ENCODE data around the gene LMOD3.

LMOD3 gene

DNA sequence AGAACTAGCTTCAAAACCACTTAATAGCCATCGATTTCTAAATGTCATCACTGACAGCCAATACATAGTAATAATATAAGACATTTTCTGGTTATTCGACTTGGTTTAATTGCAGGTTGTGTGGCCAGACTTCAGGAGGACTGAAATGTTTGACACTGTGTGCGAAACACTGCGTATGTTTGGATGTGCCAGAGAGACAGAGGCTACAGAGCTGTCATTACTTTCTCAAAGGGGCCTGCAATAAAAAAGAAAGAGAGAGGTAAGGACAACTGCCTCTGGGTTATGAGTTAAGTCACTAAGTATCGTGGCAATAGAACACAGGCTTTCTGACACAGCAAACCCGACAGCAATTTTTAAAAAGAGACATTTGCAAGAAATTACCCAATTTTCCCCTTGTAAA is 882 bp downstream of the LMOD3 start:
- no peak for DNase-seq

DNA sequence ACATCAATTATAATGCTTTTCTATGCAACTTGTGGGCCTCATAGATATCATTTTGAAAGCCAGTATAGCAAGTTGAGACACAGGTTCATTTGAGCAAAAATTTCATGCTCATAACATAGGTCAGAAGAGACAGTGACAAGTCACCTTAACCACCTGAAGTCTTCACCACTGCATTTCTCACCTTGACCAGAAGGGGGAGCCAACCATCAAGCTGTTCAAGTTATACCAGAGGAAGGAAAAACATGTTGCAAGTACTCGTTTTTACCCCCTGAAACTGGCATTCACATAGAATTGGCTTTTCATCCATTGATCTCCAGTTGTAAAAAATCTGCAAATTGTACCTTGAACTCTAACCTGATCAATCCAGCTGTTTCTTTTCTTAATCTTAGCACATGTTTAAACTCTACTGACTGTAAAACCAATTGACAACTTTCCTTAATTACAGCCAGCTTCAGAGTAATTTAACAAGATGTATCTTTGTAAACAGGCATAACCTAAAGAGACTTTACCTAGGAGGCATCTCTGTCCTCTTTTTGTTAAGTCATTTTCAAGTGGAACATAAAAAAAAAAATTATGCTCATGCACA is 1.4 kb downstream of the LMOD3 start:
- peak; percentile 41 for DNase-seq

DNA sequence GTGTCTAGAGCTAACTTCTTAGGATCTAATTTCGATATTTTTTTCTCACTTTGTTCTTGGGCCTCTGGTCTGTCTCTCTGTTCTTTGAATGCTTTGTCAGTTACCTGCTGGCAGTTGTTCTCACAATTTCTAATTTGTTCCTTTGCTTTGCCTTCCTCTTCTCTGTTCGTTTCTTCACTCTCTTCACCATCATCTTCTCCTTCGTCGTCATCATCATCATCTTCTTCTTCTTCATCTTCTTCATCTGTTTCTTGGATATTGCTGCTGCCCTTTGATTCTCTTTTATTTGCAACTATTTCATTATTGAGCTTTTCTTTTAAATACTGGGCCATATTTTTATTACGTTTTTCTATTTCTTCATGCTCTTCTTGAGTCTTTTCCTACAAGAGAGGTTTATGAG is 2.7 kb downstream of the LMOD3 start:
- no peak for DNase-seq

DNA sequence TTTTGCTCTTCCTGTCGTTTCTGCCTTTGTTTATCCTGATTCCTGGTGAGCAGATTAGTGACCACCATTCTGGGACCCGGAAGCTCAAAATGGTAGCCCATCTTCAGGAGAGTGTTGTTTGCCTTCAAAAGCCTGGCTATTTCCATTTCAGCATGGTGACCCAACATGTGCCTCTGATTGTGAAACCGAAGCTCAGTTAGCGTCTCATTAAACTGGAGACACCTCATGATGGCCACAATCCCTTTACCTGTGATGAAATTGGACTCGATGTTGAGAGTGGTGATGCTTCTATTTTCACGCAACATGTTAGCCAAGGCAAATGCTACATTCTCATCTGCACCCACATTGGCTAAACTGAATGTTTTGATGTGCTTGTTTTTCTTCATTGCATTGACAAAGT is 3.3 kb downstream of the LMOD3 start:
- no peak for DNase-seq

DNA sequence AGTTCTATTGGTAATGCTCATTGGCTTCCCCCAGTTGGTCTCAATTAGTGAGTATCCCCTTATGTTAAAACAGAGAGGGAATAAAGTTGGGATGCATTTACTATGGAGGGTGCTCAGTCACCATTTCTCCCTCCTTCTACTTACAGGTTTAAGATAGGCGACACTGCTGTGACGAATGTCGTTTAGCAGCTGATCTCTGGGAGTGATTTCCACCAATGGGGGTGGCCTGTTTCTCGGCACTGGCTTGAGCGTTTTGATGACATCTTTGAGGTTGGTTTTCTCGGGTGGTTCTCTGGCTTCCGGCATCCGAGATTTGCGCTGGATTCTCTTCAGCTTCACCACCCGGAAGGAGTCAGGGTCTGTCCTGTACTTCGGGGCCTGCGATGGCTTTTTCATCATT is 3.8 kb downstream of the LMOD3 start:
- no peak for DNase-seq

DNA sequence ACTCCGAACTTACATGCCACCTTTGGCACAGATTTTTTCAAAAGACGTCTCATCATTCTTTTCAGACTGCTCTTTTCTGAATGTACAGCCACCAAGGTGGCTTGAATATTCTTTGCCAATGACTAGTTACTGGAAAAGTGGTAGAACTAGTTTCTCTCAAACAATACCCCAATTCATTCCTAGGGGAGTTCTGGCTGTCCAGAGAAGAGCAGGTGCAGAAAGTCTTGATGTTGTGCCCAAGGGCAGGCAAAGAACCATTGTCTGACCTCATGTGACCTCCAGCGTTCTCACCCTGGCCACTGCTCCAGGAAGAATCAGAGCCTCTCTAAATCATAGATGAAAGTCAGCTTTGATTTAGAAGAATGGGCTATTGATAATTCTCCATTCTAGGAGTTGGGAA is 5.5 kb downstream of the LMOD3 start:
- no peak for DNase-seq

DNA sequence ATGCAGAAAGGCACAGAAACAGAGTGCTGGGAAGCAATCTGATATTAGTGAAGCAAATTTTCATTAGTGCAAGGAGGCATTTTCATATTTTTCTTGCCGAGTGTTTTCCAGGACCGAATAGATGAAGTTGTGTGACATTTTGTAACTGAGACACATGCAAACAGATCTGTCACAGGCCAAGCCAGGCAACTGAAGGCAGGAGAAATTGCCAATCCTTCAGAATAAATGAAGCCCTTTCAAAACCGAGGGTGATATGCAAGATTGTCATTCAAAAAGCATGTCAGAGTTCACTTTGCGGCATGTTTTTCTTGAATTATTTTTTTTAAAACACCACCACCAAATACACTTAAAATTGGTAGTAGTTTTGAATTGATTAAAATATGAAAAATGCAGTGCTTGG is 6.2 kb downstream of the LMOD3 start:
- DNase-seq = no peak

DNA sequence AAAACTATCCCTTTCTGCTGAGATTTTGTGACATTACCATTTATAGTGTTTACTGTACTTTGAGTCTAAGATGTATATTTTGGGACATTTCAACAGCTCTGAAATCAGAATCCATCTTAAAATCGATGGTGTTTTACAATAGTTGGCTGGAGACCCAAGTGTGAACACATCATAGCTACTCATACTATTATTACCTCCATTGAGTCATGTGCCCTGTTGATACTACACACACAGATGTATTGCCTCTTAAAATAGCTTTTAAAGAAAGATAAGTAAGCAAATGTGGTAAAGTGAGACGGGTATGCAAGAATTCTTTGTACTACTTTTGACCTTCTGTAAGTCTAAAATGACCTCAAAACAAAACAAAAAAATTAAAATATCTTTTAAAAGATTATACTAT is 6.7 kb downstream of the LMOD3 start:
- peak; percentile 83 for DNase-seq

DNA sequence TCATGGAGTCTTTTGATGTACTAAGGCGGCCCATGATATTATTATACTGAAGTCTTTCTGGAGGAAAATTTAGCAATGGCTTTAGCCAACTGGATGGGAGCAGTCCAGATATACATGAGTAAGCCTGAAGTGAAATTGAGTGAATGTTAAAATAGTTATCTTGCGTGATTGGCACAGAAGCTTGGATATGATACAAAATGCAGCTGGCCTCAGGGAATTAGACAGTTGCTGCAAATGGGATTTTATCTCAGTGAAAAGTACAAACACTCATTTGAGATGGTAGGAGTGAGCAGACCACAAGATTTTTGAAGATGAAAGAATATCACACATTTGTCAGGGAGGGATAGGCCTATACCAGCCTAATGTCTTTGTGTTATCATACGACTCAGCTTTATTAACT is 8.9 kb downstream of the LMOD3 start:
- no peak for DNase-seq

DNA sequence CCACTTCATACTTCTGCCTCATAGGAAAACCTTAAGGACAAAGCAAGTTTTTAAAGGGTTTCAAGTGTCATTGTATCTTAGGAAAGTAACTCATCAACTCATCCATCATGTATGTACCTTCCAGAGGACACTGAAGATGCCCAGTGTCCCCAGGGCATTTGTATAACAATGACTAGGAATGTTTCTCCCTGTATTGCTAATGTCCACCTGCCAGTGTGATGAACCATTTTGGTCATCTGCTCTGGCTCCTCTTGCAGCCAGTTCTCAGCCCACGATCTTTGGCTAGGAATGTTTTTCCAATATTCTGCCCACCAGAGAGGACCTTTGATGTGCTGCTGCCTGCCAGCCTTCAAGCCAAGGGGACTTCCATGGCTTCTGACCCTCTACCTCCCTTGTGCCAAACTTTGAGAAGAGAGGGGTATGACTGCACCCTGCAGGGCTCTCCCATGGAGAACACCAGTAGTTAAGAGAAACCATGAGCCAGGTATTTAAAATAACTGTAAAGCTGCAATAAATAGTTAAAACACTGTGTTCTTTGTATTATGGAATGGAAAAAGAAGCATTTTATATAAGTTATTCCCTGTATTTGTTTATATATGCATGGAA is 11.4 kb downstream of the LMOD3 start:
- no peak for DNase-seq

DNA sequence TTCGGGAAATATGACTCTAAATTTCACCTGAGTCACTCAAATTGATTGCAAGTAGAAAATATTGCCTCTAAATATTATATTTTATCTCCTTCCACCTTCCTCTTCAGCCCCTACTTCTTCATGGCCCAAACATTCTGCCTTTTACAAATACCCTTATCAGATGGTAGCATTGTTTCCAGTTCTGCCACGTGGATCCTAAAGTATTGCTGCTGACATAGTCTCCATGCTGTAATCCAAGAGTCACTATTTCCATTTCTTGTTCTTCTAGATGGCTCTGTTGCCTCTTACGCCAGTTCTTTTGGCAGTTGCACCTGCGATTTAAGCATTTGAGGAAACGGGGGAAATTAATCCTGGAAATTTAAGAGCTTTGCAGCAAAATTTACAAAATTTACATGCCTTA is 13.6 kb downstream of the LMOD3 start:
- no peak for DNase-seq

DNA sequence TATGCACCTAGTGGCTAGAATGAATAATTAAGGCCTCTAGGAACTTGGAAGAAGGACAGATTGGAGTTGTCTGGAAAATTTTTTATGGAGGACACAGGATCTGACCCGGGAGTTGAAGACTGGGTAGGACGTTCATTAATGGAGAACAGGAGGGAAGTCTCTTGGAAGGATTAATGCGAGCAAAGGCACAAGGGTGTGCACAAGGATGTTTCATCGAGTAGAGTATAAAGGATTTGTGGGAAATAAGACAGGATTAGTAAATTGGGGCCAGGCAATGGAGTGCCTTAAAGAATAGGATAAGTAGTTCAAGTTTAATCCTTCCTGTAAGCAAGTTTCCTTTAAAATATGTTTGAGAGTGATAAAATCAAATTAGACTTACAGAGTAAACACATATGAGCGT is 14.6 kb downstream of the LMOD3 start:
- DNase-seq = no peak

DNA sequence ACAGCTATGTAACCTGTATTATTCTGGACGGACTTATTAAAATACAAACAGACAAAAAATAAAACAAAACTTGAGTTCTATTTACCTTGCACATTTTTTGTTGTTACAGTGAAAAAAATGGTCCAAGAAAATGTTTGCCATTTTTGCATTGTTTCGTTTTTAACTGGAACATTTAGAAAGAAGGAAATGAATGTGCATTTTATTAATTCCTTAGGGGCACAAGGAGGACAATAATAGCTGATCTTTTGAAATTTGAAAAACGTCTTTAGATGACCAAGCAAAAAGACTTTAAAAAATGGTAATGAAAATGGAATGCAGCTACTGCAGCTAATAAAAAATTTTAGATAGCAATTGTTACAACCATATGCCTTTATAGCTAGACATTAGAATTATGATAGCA is 17.1 kb downstream of the LMOD3 start:
- no peak for DNase-seq

DNA sequence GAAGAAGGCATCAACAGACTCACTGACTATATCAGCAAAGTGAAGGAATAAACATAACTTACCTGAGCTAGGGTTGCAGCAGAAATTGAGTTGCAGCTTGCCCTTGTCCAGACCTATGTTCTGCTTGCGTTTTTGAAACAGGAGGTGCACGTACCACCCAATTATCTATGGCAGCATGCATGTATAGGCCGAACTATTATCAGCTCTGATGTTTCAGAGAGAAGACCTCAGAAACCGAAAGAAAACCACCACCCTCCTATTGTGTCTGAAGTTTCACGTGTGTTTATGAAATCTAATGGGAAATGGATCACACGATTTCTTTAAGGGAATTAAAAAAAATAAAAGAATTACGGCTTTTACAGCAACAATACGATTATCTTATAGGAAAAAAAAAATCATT is 17.8 kb downstream of the LMOD3 start:
- no peak for DNase-seq

DNA sequence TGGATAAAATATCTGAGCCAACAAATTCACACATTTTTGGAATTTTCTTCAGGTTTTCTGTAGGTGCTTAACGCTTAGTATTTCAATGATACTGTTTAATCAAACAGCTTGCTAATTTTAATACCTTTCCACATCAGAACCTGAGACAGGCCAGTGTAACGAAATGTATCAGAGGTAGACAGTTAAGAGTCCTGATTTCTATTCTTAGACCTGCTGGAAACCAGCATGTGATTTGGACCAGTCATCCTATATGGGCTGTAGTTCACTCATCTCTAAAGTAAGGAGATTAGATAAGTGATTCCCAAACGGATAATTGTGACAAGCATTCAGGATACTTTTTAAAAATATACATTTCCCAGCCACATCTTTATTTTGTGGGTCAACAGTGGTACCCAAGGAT is 19.3 kb downstream of the LMOD3 start:
- no peak for DNase-seq

DNA sequence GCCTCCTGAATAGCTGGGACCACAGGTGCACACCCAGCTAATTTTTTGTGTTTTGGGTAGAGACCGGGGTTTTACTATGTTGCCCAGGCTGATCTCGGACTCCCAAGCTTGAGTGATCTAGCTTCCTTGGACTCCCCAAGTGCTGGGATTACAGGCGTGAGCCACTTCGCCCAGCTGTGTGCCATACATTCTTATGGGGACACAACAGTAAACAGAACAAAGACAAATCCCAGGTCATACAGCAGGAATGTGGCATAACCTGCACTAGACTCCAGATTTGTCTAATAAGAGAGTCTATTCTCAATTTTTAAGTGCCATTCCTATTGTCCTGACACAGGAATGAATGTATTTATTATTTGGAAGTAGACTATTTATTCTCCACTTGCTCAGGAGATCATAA is 20.0 kb downstream of the LMOD3 start:
- no peak for DNase-seq

DNA sequence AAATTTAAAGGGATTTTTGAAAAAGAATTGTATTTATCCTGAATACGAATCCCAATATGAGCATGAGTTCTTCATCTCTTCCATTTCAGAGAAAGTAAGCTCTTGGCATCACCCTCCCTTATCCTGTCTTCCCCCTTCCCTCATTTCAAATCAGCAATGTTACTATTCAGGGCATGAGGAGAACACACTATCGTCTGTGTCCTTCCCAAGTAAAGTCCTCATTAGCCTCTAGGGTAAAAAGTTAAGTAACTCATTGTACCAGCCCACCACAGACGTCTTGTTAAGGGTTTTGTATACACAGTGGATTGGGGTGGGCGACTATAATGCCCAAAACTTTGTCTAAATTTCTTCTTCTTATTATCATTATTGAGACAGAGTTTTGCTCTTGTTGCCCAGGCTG is 22.8 kb downstream of the LMOD3 start:
- DNase-seq = no peak

DNA sequence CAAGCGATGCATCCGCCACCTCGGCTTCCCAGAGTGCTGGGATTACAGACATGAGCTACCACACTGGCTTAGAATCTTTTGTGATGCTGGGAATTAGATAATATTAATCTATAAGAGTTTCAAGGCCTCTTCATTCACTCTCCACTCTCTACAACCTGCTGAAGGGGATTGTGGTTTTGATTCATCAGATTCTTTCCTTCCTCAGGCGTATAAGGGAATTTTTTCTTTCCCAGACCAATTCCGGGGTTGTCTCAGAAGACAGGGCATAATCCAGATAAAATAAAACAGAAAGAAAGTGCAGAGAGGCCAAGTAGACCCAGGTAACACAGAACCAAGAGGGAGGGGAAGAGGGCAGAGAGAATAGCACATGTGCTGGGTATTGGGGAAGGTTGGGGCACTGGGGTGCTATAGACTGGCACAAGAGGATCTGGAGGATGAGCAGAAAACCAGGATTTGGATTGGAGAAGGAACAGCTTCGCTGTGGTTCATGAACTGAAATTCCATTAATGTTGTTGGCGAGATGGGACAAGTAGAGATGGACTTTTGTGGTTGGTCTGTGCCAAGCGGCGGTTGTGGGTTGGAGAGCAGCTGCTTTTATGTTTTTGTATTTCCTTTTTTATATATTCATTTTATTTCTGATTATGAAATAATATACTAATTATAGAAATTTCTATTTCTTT is 24.8 kb downstream of the LMOD3 start:
- no peak for DNase-seq

DNA sequence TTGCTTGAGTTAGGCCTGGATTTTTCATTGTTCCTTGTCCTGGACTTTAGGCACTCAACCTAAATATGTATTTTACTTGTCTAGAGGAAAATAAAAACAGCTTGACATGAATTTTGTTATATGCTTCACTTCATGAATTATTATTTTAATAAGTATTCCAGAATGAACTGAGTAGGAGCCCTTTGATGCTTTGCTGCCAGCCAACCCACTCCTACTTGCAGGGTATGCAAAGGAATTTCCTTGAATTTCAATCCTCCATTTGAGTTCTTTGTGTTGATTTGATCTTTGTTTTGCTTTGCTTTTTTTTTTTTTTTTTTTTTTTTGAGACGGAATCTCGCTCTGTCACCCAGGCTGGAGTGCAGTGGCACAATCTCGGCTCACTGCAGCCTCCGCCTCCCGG is 26.1 kb downstream of the LMOD3 start:
- no peak for DNase-seq

DNA sequence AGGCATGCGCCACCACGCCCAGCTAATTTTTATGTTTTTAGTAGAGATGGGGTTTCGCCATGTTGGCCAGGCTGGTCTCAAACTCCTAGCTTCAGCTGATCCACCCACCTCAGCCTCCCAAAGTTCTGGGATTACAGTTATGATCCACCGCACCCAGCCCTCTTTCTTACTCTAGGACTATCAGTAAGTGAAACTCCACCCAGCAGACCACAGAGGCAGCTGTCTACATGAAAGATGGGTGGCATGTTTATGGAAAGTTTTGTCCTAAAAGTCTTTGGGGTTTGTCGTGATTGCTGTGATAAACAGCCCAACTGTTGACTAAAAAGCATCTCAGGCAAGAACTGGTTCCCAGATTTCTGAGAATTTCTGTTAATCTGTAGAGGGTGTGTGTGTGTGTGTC is 26.8 kb downstream of the LMOD3 start:
- DNase-seq = no peak

DNA sequence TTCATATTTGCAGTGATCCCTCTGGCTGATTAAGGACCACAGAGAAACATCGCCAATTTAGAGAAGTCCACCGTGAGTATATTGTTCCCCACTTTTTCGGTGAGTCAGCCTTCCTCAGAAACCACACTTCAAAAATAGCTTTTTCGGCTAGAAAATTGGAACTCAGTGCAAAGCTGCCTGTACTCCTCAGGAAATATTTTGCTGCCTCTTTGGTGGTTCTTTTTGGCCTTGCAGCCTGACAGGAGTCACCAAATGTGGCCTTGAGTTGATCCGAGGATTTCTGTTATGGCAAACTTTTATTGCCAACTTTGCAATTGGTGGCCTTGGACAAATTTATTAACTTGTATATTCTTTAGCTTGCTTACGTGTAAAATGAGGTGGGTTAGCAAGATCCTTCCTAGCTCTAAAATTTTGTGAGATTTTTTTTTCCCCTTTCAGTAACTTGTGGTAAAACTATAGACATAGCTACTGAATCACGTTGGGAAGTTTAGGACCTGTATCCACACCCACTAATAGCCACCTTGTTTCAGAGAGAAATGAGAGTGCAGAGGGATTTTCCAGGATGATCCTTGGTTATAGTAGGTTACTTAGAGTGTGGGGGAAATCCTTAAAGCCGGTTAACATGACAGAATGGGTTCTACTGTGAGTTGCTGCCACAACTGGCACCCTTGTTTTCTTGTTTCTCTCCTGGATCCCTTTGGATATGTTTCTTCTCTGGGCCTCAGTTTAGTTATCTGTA is 27.8 kb downstream of the LMOD3 start:
- DNase-seq = peak; percentile 57

DNA sequence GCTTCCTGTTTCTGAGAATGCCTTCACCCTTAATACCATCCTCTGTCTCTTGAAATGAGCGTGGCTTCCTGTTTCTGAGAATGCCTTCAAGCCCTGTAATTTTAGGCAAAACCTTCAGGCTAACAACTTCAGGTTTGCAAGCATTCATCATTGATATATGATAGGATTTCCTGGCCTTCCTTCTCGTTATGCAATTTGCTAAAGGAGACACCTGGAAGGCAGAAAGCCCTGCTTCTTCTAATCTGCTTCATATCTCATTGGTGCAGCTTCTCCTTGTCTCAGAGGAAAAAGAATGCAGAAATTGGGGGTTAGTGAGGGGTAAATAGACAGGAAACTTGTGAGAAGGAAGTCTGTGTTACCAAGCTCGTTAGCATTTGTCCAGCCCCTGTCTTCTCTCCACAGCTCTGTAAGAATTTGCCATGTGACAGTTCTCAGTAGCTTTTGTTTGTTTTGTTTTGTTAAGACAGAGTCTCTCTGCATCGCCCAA is 30.3 kb downstream of the LMOD3 start:
- no peak for DNase-seq

DNA sequence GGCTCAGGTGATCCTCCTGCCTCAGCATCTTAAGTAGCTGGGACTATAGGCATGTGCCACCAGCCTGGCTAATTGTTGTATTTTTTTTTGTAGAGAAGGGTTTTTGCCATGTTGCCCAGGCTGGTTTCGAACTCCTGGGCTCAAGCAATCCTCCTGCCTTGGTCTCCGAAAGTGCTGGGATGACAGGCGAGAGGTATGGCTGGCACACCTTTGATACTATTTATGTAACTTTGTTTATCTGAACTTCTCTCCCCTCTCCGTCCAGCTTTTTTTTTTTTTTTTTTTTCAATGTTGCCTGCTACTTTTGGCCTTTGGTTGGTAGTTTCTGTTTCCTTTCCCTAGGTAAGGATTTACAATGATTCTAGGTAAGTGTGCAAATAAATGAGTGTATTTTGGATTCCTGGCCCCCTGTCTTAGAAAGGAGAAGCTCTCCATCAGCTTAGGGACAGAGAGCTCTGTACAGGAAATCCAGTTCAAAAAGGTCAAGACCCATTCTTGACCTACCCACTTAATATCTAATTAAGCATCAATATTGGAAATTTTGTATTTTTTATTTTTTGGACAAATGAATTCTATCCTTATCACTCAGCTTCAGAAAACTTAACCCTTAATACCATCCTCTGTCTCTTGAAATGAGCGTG is 30.9 kb downstream of the LMOD3 start:
- no peak for DNase-seq

DNA sequence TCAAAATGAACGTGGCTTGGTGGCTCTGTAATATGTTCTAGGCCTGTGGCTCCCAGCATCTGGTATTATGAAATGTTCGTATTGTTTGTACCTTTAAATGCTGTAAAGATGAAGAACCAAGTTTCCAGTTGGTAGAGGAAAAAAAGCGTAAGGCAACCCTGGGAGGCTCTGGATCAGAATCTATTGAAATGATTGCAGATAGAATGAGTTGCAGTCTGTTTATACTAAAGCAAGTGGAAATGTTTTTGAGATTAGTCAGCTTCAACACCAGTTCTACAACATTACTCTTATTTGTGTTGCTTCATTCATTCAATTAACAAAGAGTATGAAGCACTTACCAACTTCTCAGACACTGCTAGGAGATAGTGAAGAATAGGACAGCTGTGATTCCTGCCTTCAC is 32.4 kb downstream of the LMOD3 start:
- DNase-seq = peak; percentile 93

All from HCEC 1CT (cell line).